Measurements from ENCODE around the gene UBN1. TPM values are rescaled to one million over a fixed set of nuclear protein-coding genes. Genes with fewer than 3 reads are reported as not detected.

The UBN1 gene
- total and polyA plus RNA-seq, 4 donors = 7.3 to 19.7 (median 14.2) TPM

GRCh38 chr16:4799171-4799855, 48.0 kb upstream of the UBN1 start:
- DNase-seq (ENCODE audit: low spot score) = no peak
- TF ChIP-seq RAD21 (IDR thresholded peaks at IDR 0.05) (no peak), CTCF (IDR thresholded peaks at IDR 0.05; ENCODE audit: low read depth, low read length, missing input control) (no peak), YY1 (IDR thresholded peaks at IDR 0.05) (no peak), MAX (IDR thresholded peaks at IDR 0.05) (no peak), HNF4A (conservative IDR thresholded peaks at IDR 0.05) (no peak), GABPA (IDR thresholded peaks at IDR 0.05 in 1 of 2, conservative IDR thresholded peaks at IDR 0.05 in 1 of 2) (no peak), TAF1 (conservative IDR thresholded peaks at IDR 0.05) (no peak), FOXA1 (IDR thresholded peaks at IDR 0.05) (no peak), JUND (IDR thresholded peaks at IDR 0.05) (no peak), HNF4G (IDR thresholded peaks at IDR 0.05) (no peak), ATF3 (IDR thresholded peaks at IDR 0.05) (no peak), EGR1 (IDR thresholded peaks at IDR 0.05; ENCODE audit: low read depth in 2 of 2) (no peak), FOXA2 (IDR thresholded peaks at IDR 0.05) (no peak)
- Histone ChIP-seq H3K27me3 (ENCODE audit: control insufficient read depth in 4 of 4, insufficient read depth in 4 of 4, low read length in 3 of 4) (no peaks in the 10 kb centered on the region), H3K27ac (ENCODE audit: low read depth in 1 of 2, low read length in 2 of 2) (no peak overlapping the region), H3K36me3 (ENCODE audit: control insufficient read depth in 4 of 4, insufficient read depth in 3 of 4, low read depth in 1 of 4, low read length in 3 of 4) (peaks cover 0 to 20% (median 7%) of the 10 kb centered on the region in 4 donors), H3K4me3 (ENCODE audit: low read depth in 1 of 3, low read length in 3 of 3) (no peak overlapping the region), H3K9me3 (ENCODE audit: control insufficient read depth in 4 of 4, low read length in 3 of 4) (no peaks in the 10 kb centered on the region), H3K4me1 (ENCODE audit: control insufficient read depth in 4 of 4, insufficient read depth in 4 of 4, low read length in 3 of 4) (peaks cover 0 to 27% (median 11%) of the 10 kb centered on the region in 4 donors), H3K9ac (ENCODE audit: low read depth in 1 of 2, low read length in 2 of 2) (no peak overlapping the region)
- 94% methylated on average over 19 of the region's 19 CpGs for WGBS

- Histone ChIP-seq H3K9ac (ENCODE audit: low read depth in 1 of 2, low read length in 2 of 2) (no peak overlapping the region), H3K4me1 (ENCODE audit: control insufficient read depth in 4 of 4, insufficient read depth in 4 of 4, low read length in 3 of 4) (peaks cover 0 to 37% (median 11%) of the 10 kb centered on the region in 4 donors), H3K27ac (ENCODE audit: low read depth in 1 of 2, low read length in 2 of 2) (no peak overlapping the region), H3K4me3 (ENCODE audit: low read depth in 1 of 3, low read length in 3 of 3) (no peak overlapping the region), H3K9me3 (ENCODE audit: control insufficient read depth in 4 of 4, low read length in 3 of 4) (no peaks in the 10 kb centered on the region), H3K36me3 (ENCODE audit: control insufficient read depth in 4 of 4, insufficient read depth in 3 of 4, low read depth in 1 of 4, low read length in 3 of 4) (peaks cover 2 to 26% (median 10%) of the 10 kb centered on the region in 4 donors), H3K27me3 (ENCODE audit: control insufficient read depth in 4 of 4, insufficient read depth in 4 of 4, low read length in 3 of 4) (no peaks in the 10 kb centered on the region)
- WGBS = 69% methylated on average over 17 of the region's 17 CpGs
- TF ChIP-seq NR2F2 (IDR thresholded peaks at IDR 0.05) (peak; percentile 25), TAF1 (conservative IDR thresholded peaks at IDR 0.05) (no peak)
- DNase-seq (ENCODE audit: low spot score) = peak; percentile 64
Measured at GRCh38 chr16:4800290-4801041, 46.8 kb upstream of the UBN1 start.

Measured in liver (tissue), 9 donors.